ENCODE measurements around the gene ADI1. TPM values are rescaled to one million over a fixed set of nuclear protein-coding genes. Genes with fewer than 3 reads are reported as not detected.

ADI1 gene
- total and polyA plus RNA-seq, 4 donors = 56.2 to 660 (median 158) TPM

- H3K27ac ChIP-seq (ENCODE audit: low read depth in 1 of 2, low read length in 2 of 2) = no peak overlapping the region
- no peak for TF ChIP-seq REST (IDR thresholded peaks at IDR 0.05)
- TF ChIP-seq HNF4G (IDR thresholded peaks at IDR 0.05) = no peak
- TF ChIP-seq EGR1 (IDR thresholded peaks at IDR 0.05; ENCODE audit: low read depth in 2 of 2) = no peak
- TF ChIP-seq RXRA (IDR thresholded peaks at IDR 0.05) = no peak
- TF ChIP-seq GABPA (IDR thresholded peaks at IDR 0.05 in 1 of 2, conservative IDR thresholded peaks at IDR 0.05 in 1 of 2) = no peak
- TF ChIP-seq NR2F2 (IDR thresholded peaks at IDR 0.05) = no peak
- no peak for TF ChIP-seq HNF4A (conservative IDR thresholded peaks at IDR 0.05)
- TF ChIP-seq TAF1 (conservative IDR thresholded peaks at IDR 0.05) = no peak
- no peak for TF ChIP-seq YY1 (IDR thresholded peaks at IDR 0.05)
- TF ChIP-seq FOXA1 (IDR thresholded peaks at IDR 0.05) = no peak
- TF ChIP-seq ATF3 (IDR thresholded peaks at IDR 0.05) = no peak
- TF ChIP-seq SP1 (IDR thresholded peaks at IDR 0.05) = no peak
- TF ChIP-seq FOXA2 (IDR thresholded peaks at IDR 0.05) = no peak
- TF ChIP-seq, protein P1, sequence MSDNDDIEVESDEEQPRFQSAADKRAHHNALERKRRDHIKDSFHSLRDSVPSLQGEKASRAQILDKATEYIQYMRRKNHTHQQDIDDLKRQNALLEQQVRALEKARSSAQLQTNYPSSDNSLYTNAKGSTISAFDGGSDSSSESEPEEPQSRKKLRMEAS (IDR thresholded peaks at IDR 0.05) = no peak
- TF ChIP-seq CTCF (IDR thresholded peaks at IDR 0.05; ENCODE audit: low read depth, low read length, missing input control) = no peak
- no peaks in the 10 kb centered on the region for H3K27me3 ChIP-seq (ENCODE audit: control insufficient read depth in 4 of 4, insufficient read depth in 4 of 4, low read length in 3 of 4)
- no peak for DNase-seq (ENCODE audit: low spot score)
- peaks cover 0 to 10% (median 9%) of the 10 kb centered on the region in 4 donors for H3K4me1 ChIP-seq (ENCODE audit: control insufficient read depth in 4 of 4, insufficient read depth in 4 of 4, low read length in 3 of 4)
- H3K36me3 ChIP-seq (ENCODE audit: control insufficient read depth in 4 of 4, insufficient read depth in 3 of 4, low read depth in 1 of 4, low read length in 3 of 4) = peaks cover 0 to 28% (median 3%) of the 10 kb centered on the region in 4 donors
- H3K4me3 ChIP-seq (ENCODE audit: low read depth in 1 of 3, low read length in 3 of 3) = no peak overlapping the region
- WGBS = 94% methylated on average over 19 of the region's 19 CpGs
- no peaks in the 10 kb centered on the region for H3K9me3 ChIP-seq (ENCODE audit: control insufficient read depth in 4 of 4, low read length in 3 of 4)
- no peak overlapping the region for H3K9ac ChIP-seq (ENCODE audit: low read depth in 1 of 2, low read length in 2 of 2)
Observed at GRCh38 chr2:3478846-3479385, 40.4 kb downstream of the ADI1 start.

DNA sequence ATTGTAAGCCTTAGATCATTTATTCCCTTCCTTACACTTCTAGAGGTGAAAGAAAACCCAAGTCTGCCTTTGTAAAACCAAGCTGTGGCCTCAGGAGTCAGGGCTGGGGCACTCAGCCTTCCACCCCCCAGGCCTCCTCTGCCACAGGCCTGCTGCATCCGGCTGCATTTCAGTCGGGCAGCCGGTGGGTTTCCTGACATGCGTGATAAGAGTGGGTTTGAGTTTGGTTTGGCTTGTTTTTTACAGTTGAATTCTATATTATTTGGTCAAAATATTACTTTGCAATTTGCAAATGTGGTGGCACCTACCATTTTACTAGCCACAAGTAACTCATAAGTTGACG is 42.4 kb downstream of the ADI1 start:
- DNase-seq (ENCODE audit: low spot score) = no peak
- 79% methylated on average over 5 of the region's 5 CpGs for WGBS
- H3K4me3 ChIP-seq (ENCODE audit: low read depth in 1 of 3, low read length in 3 of 3) = no peak overlapping the region
- no peaks in the 10 kb centered on the region for H3K27me3 ChIP-seq (ENCODE audit: control insufficient read depth in 4 of 4, insufficient read depth in 4 of 4, low read length in 3 of 4)
- H3K27ac ChIP-seq (ENCODE audit: low read depth in 1 of 2, low read length in 2 of 2) = no peak overlapping the region
- H3K9me3 ChIP-seq (ENCODE audit: control insufficient read depth in 4 of 4, low read length in 3 of 4) = no peaks in the 10 kb centered on the region
- no peak overlapping the region for H3K9ac ChIP-seq (ENCODE audit: low read depth in 1 of 2, low read length in 2 of 2)
- H3K4me1 ChIP-seq (ENCODE audit: control insufficient read depth in 4 of 4, insufficient read depth in 4 of 4, low read length in 3 of 4) = peaks cover 0 to 10% (median 9%) of the 10 kb centered on the region in 4 donors
- peaks cover 2 to 35% (median 6%) of the 10 kb centered on the region in 4 donors for H3K36me3 ChIP-seq (ENCODE audit: control insufficient read depth in 4 of 4, insufficient read depth in 3 of 4, low read depth in 1 of 4, low read length in 3 of 4)
- no peak for TF ChIP-seq YY1 (IDR thresholded peaks at IDR 0.05)
- no peak for TF ChIP-seq ATF3 (IDR thresholded peaks at IDR 0.05)
- no peak for TF ChIP-seq FOXA1 (IDR thresholded peaks at IDR 0.05)
- TF ChIP-seq SP1 (IDR thresholded peaks at IDR 0.05) = no peak
- no peak for TF ChIP-seq EGR1 (IDR thresholded peaks at IDR 0.05; ENCODE audit: low read depth in 2 of 2)
- no peak for TF ChIP-seq JUND (IDR thresholded peaks at IDR 0.05)
- no peak for TF ChIP-seq TAF1 (conservative IDR thresholded peaks at IDR 0.05)
- TF ChIP-seq, protein P1 (IDR thresholded peaks at IDR 0.05) = no peak
- TF ChIP-seq RAD21 (IDR thresholded peaks at IDR 0.05) = no peak
- TF ChIP-seq RXRA (IDR thresholded peaks at IDR 0.05) = no peak
- TF ChIP-seq NR2F2 (IDR thresholded peaks at IDR 0.05) = no peak
- TF ChIP-seq REST (IDR thresholded peaks at IDR 0.05) = no peak
- TF ChIP-seq FOXA2 (IDR thresholded peaks at IDR 0.05) = no peak
- no peak for TF ChIP-seq GABPA (IDR thresholded peaks at IDR 0.05 in 1 of 2, conservative IDR thresholded peaks at IDR 0.05 in 1 of 2)
- TF ChIP-seq ZBTB33 (IDR thresholded peaks at IDR 0.05) = no peak
- no peak for TF ChIP-seq HNF4G (IDR thresholded peaks at IDR 0.05)
- TF ChIP-seq HNF4A (conservative IDR thresholded peaks at IDR 0.05) = no peak
